Activated T-helper 1 cell treated with anti-CD3 and anti-CD28 coated beads, Interleukin-12 subunit alpha, Interleukin-12 subunit beta, Interleukin-2, Interleukin-4 antibody, amounts not matched to agents 30 ng/mL and 10 ng/mL and 1 ng/mL, durations not matched to agents 14 hours and 24 hours and 36 hours (primary cell): ENCODE data around the gene PPP2R5C. TPM values are rescaled to one million over a fixed set of nuclear protein-coding genes. Genes with fewer than 3 reads are reported as not detected.
A peak's percentile ranks its signal among the peaks of the same experiment; 100 is the strongest.

ENCODE experiments used
- DNase-seq: peaks from one replicate; pipeline ENCODE4 v3.0.0; 2021; ENCODE audit warnings: low spot score
- H3K27ac Mint-ChIP-seq: one replicate; pipeline ENCODE4 v1.8.0; 2021; ENCODE audit warnings: mild to moderate bottlenecking, mixed read lengths
- H3K27me3 Mint-ChIP-seq: one replicate; pipeline ENCODE4 v1.8.0; 2022; ENCODE audit warnings: mild to moderate bottlenecking, moderate library complexity, mixed read lengths; ENCODE audit not compliant: insufficient read depth
- H3K36me3 Mint-ChIP-seq: one replicate; pipeline ENCODE4 v1.8.0; 2021; ENCODE audit warnings: low read depth, mixed read lengths
- H3K4me1 Mint-ChIP-seq: one replicate; pipeline ENCODE4 v1.8.0; 2021; ENCODE audit warnings: low read depth, mixed read lengths
- H3K4me3 Mint-ChIP-seq: one replicate; pipeline ENCODE4 v1.8.0; 2021; ENCODE audit warnings: mild to moderate bottlenecking, moderate library complexity, mixed read lengths
- H3K9me3 Mint-ChIP-seq: one replicate; pipeline ENCODE4 v1.8.0; 2021; ENCODE audit warnings: mixed read lengths
- intact Hi-C: fragments of 100-400 bp; cut with micrococcal nuclease; formaldehyde crosslinking; loops from one replicate; pipeline ENCODE4 v1.15.1; 2024
- total RNA-seq: library from RNA; stranded (reverse); gene quantifications from 2 replicates; pipeline ENCODE4 v1.2.3, GENCODE V29; 2022

The PPP2R5C gene
- total RNA-seq, 1 donor from 2014 or later = 157 TPM

DNA sequence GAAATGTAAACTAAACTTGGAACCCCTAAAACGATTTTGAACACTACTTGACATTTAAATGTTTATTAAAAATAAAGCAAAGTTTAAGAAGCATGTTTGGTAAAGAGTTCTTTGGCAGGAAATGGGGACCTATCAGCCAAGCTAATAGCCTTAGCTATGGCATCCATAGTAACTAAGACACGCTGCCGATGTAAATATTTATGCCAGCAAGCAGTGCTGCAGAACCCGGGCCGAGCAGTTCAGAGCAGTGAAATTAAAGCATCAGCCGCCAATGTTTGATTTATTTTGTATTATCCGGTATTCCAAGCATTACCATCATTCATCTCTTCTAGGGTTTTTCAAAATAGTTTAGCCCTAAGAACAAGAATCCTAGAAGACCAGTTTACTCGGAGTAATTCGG is 61.6 kb downstream of the PPP2R5C start:
- Mint-ChIP-seq H3K36me3 (peaks cover 33% of the 10 kb centered on the region), H3K4me3 (peak overlapping the region; percentile 78), H3K27ac (peak overlapping the region; percentile 98), H3K9me3 (no peaks in the 10 kb centered on the region), H3K27me3 (no peaks in the 10 kb centered on the region), H3K4me1 (peaks cover 86% of the 10 kb centered on the region)
- no peak for DNase-seq
- intact Hi-C loops = loop anchor here (1.0 to 10.0 kb wide), 10 partner anchors 13 to 1756 kb away; partner anchors contain the start of genes DYNC1H1, EVL, HSP90AA1 and RCOR1

DNA sequence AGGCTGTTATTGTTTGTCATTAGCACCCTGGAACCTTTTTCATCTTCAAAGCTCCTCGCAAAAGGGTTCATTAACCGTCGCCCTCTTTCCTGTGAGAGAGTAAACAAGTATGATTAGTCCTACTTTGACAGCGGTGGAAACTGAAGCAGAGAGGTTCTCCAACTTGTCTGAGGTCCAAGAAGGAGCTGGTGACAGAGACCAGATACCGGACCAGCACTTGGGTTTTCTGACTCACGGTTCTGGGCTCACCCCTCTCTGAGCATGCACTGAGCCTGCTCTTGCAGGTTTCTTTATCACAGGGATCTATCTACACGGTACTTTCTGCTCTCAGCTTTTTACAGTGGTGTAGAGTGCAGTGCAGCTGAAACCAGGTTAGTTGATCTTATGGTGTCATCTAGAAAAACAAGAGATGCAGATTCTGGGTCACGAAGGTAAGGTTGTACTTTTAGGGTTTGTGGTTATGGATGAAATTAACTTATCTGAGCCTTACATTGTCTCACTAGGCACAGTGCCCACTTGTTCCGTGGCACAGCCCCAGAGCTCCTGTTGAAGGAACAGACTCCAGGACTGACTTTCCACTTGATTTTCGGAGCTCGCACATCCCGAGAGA is 62.1 kb downstream of the PPP2R5C start:
- intact Hi-C loops = loop anchor here (1.0 to 10.0 kb wide), 13 partner anchors 13 to 1756 kb away; partner anchors contain the start of genes DYNC1H1, EVL, HSP90AA1 and RCOR1
- peaks cover 84% of the 10 kb centered on the region for H3K4me1 Mint-ChIP-seq
- peak overlapping the region; percentile 78 for H3K4me3 Mint-ChIP-seq
- H3K36me3 Mint-ChIP-seq = peaks cover 36% of the 10 kb centered on the region
- no peaks in the 10 kb centered on the region for H3K9me3 Mint-ChIP-seq
- DNase-seq = peak; percentile 74
- peak overlapping the region; percentile 98 for H3K27ac Mint-ChIP-seq
- H3K27me3 Mint-ChIP-seq = no peaks in the 10 kb centered on the region

DNA sequence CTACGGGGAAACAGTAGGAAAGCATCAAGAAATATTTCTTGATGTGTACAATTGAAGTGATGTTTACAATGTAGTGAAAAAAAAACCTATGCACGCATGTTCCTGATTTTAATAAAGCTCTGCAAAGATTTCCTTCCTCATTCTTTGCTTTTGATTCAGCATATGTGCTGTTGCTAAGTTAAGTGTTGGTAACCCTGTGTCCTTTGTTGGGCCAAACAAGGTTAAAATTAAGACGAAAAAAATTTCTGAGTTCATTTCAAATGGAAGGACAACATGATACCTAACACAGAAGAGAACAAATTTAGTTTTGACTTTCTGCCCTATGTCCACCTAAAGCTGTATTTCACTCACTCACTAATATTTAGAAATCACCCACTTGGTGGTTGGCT is 62.8 kb downstream of the PPP2R5C start:
- no peaks in the 10 kb centered on the region for H3K27me3 Mint-ChIP-seq
- H3K9me3 Mint-ChIP-seq = no peaks in the 10 kb centered on the region
- intact Hi-C loops = loop anchor here (1.0 to 10.0 kb wide), 9 partner anchors 14 to 1757 kb away; partner anchors contain the start of genes DYNC1H1, EVL, HSP90AA1 and RCOR1
- H3K36me3 Mint-ChIP-seq = peaks cover 39% of the 10 kb centered on the region
- no peak for DNase-seq
- peaks cover 82% of the 10 kb centered on the region for H3K4me1 Mint-ChIP-seq
- peak overlapping the region; percentile 78 for H3K4me3 Mint-ChIP-seq
- peak overlapping the region; percentile 98 for H3K27ac Mint-ChIP-seq

DNA sequence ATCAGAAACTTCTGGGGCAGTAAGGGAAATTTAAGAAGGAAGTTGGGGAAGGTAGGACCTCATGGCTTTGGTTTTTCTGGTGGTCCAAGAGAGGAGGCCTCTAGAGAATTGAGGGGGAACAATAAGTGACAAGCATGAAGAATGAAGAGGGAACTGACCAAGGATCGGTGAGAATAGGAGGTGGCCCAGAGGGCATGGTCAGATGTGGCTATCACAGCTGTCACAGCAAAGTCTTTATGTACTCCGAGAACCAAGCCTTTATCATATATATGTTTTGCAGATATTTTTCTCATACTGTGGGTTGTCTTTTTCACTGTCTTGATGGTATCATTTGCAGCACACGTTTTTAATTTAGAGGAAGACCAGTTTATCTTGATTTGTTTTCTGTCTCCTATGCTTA is 64.3 kb downstream of the PPP2R5C start:
- peaks cover 45% of the 10 kb centered on the region for H3K36me3 Mint-ChIP-seq
- H3K27ac Mint-ChIP-seq = peak overlapping the region; percentile 98
- H3K4me3 Mint-ChIP-seq = peak overlapping the region; percentile 78
- intact Hi-C loops = loop anchor here (1.0 to 10.0 kb wide), 4 partner anchors 13 to 489 kb away; partner anchors contain the start of gene ZNF839
- DNase-seq = no peak
- no peaks in the 10 kb centered on the region for H3K9me3 Mint-ChIP-seq
- peaks cover 78% of the 10 kb centered on the region for H3K4me1 Mint-ChIP-seq
- no peaks in the 10 kb centered on the region for H3K27me3 Mint-ChIP-seq

DNA sequence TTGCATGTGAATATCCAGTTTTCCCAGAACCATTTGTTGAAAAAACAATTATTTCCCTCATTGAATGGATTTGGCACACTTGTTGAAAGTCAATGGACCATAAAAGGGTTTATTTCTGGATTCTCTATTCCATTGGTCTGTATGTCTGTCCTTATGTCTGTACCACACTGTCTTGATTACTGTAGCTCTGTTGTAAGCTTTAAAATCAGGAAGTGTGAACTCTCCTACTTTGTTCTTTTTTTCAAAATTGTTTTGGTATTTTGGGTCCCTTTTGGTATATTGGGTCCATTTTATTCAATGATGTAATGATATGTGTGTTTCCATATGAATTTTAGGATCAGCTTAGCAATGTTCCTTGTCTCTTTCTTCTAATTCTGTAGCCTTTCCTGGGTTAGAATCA is 64.8 kb downstream of the PPP2R5C start:
- no peak for DNase-seq
- Mint-ChIP-seq H3K36me3 (peaks cover 42% of the 10 kb centered on the region), H3K27me3 (no peaks in the 10 kb centered on the region), H3K27ac (peak overlapping the region; percentile 98), H3K4me1 (peaks cover 75% of the 10 kb centered on the region), H3K4me3 (peak overlapping the region; percentile 78), H3K9me3 (no peaks in the 10 kb centered on the region)
- intact Hi-C loops = loop anchor here (10.0 kb wide), 1 partner anchor 488 kb away; the partner anchor contains the start of gene ZNF839

DNA sequence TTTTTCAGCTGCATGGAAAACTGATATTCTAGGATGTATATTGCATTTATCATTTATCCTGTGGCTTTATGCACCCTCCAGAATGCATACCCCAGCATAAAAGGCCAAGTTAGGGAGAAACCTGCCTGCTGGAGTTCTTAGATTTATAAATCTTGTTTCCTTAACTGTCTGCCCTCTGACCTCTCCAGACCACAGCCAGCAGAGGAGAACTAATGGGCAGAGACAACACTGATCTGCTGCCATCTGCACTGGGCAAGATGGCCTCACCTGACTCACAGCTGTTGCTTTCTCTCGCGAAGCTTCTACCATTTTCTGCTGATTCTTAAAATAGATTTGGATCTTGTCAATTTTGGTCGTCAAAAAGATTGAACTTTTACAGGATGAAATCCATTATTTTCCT is 65.8 kb downstream of the PPP2R5C start:
- H3K36me3 Mint-ChIP-seq = peaks cover 42% of the 10 kb centered on the region
- no peak for DNase-seq
- intact Hi-C loops = loop anchor here (10.0 kb wide), 1 partner anchor 488 kb away; the partner anchor contains the start of gene ZNF839

DNA sequence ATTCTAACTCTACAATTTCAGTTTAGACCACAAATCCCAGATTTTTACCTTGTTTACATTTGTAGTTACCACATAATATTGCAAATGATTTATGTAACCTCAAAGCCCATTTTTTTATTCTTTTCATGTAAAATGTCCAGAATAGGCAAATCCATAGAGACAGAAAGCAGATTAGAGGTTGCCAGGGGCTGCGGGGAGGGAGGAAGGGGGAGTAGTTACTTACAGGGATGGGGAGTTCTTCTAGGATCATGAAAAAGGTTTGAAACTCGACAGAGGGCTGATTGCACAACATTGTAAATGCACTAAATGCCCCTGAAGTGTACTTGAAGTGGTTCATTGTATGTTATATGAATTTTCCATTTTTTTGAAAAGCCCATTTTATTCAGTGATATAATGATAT is 66.5 kb downstream of the PPP2R5C start:
- no peaks in the 10 kb centered on the region for H3K9me3 Mint-ChIP-seq
- intact Hi-C loops = loop anchor here (10.0 kb wide), 1 partner anchor 487 kb away; the partner anchor contains the start of gene ZNF839
- DNase-seq = no peak
- no peaks in the 10 kb centered on the region for H3K27me3 Mint-ChIP-seq
- peak overlapping the region; percentile 55 for H3K27ac Mint-ChIP-seq
- H3K4me1 Mint-ChIP-seq = peaks cover 66% of the 10 kb centered on the region
- no peak overlapping the region for H3K4me3 Mint-ChIP-seq
- H3K36me3 Mint-ChIP-seq = peaks cover 44% of the 10 kb centered on the region

More for the DNA sequence above, 65.8 kb downstream of the PPP2R5C start:
- Mint-ChIP-seq H3K27ac (peak overlapping the region; percentile 55), H3K9me3 (no peaks in the 10 kb centered on the region), H3K4me3 (peak overlapping the region; percentile 37), H3K27me3 (no peaks in the 10 kb centered on the region), H3K4me1 (peaks cover 67% of the 10 kb centered on the region)

DNA sequence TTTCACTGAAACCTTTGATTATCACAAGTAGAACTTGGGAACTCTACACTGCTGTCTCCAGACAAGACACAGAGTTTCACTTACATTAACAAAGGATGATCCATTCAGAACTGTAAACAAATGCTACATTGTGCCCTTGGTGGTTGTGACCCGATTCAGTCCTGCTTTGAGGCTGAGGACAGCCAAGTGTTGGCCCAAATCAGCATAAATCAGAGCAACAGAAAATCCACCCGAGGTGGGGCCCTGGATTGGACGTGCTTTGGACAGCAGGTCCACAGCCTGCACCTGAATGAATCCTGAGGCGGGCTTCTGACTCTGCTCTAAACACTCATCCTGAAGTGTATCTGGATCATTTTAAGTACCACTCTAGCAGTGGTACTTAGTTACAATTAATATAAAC is 68.8 kb downstream of the PPP2R5C start:
- no peak for DNase-seq
- intact Hi-C loops = no loop called here
- H3K36me3 Mint-ChIP-seq = peaks cover 34% of the 10 kb centered on the region
- no peak overlapping the region for H3K4me3 Mint-ChIP-seq
- peaks cover 47% of the 10 kb centered on the region for H3K4me1 Mint-ChIP-seq
- no peak overlapping the region for H3K27ac Mint-ChIP-seq
- no peaks in the 10 kb centered on the region for H3K27me3 Mint-ChIP-seq
- H3K9me3 Mint-ChIP-seq = no peaks in the 10 kb centered on the region

DNA sequence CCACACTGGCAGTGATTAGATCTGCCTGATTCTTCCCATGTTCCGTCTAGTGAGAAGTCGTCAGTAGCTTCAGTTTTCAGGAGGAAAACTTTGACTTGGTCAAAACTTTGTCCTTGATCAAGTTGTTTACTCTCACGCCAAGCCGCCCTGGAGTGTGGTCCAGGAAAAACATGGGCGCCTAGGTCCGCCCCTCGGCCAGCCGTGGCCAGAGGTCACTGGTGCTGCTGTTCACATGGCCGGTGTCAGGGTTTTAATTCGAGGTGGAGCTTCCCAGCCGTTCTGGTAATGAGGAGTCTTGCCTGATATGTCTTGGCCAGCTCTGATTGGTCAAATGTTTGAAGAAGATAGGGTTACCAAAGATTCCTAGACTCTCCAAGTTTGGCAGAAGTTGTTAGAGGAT is 71.5 kb downstream of the PPP2R5C start:
- Mint-ChIP-seq H3K27ac (no peak overlapping the region), H3K27me3 (no peaks in the 10 kb centered on the region), H3K4me3 (no peak overlapping the region), H3K9me3 (no peaks in the 10 kb centered on the region), H3K4me1 (peaks cover 48% of the 10 kb centered on the region), H3K36me3 (peaks cover 22% of the 10 kb centered on the region)
- intact Hi-C loops = no loop called here
- DNase-seq = no peak

DNA sequence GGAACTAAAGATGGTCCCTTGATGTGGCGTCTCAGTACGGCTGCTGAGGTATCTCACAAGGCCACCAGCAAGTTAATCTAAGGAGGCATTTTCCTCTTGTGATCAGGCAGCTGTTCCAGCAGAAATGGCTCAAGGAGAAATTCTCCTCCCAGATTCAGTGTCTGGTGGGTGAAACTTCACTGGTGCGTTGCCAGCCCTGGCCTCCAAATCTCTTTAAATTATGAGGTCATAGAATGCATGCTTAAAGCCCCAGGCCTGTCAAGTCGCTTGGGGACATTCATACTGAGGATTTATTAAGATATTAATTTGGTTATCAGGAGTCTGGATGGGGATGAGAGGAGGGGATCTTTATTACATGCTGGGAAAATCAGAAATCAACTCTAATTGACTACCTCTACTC is 72.9 kb downstream of the PPP2R5C start:
- Mint-ChIP-seq H3K27ac (no peak overlapping the region), H3K9me3 (no peaks in the 10 kb centered on the region), H3K4me1 (peaks cover 50% of the 10 kb centered on the region), H3K4me3 (no peak overlapping the region), H3K27me3 (no peaks in the 10 kb centered on the region), H3K36me3 (peaks cover 20% of the 10 kb centered on the region)
- DNase-seq = no peak
- intact Hi-C loops = no loop called here

DNA sequence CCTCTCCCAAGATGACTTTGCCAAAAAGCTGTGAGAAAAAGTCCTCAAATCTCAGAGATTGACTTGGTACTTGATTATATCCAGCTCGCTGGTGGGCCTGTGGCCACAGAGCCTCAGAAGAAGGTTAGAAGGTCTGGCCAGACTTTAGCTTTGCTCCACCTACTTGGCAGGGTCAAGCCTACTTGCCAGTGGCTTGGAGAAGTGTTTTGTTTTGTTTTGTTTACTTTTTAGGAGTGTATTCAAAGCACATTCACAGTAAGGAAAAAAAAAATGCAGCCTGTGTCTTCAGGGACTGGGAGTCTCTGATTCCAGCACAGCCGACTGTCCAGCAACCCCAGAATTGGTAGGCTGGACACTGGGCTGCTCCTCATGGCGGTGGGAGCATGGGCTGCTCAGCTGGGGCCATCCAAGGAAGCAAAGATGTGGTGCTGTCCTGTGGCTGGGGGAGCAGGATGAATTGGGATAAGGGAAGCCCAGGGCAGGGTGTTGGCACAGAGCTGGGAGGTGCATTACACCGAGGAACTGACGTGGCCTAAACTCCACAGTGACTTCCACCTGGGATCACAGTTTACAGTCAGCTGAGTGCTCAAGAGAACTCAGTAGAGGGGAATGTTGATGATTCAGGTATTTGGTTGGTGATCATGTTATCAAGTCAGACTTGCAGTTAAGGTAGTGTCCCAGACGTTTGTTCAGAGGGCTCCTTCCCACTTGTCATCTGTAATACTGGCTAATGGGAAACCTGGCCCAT is 73.5 kb downstream of the PPP2R5C start:
- H3K27me3 Mint-ChIP-seq = no peaks in the 10 kb centered on the region
- intact Hi-C loops = no loop called here
- no peak overlapping the region for H3K27ac Mint-ChIP-seq
- DNase-seq = no peak
- no peaks in the 10 kb centered on the region for H3K9me3 Mint-ChIP-seq
- H3K36me3 Mint-ChIP-seq = peaks cover 17% of the 10 kb centered on the region
- no peak overlapping the region for H3K4me3 Mint-ChIP-seq
- H3K4me1 Mint-ChIP-seq = peaks cover 50% of the 10 kb centered on the region

DNA sequence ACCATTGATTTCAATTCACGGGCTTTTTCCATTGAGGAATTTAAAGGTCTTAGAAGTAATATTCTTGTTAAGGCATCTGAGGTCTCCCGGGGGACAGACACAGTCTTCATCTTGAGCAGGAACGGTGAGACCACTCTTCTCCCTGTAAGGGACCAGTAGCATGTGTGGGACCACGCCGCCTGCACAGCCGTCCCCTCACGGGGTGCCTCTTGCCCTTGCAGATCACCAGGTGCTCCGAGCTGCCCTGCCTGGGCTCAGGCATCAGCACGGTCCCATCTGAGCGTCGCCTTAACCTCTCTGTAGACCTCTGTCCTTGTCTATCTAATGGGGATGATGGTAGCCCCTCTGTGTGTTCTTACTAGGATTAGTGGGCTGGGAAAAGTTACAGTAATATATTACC is 74.1 kb downstream of the PPP2R5C start:
- Mint-ChIP-seq H3K27ac (peak overlapping the region; percentile 30), H3K9me3 (no peaks in the 10 kb centered on the region), H3K27me3 (no peaks in the 10 kb centered on the region), H3K36me3 (peaks cover 18% of the 10 kb centered on the region), H3K4me3 (no peak overlapping the region), H3K4me1 (peaks cover 53% of the 10 kb centered on the region)
- intact Hi-C loops = no loop called here
- DNase-seq = no peak

DNA sequence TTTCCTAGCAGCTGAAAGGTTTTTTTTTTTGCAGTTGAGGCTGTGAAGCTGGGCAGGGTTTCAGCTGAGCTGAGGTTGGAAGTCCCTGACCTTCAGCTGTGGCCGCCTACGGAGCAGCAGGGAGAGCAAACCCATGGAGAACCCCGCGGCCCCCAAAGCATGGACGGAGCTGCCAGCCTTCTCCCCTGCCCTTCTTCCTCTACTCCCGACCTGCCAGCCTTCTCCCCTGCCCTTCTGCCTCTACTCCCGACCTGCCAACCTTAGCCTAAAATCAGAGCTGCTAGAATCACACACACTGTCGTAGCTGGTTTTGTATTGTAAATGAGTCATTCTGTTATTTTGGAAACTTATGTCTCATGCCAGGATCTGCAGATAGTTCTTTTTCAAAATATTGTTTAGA is 74.6 kb downstream of the PPP2R5C start:
- DNase-seq = no peak
- intact Hi-C loops = no loop called here
- Mint-ChIP-seq H3K4me3 (peak overlapping the region; percentile 41), H3K27me3 (no peaks in the 10 kb centered on the region), H3K9me3 (no peaks in the 10 kb centered on the region), H3K36me3 (peaks cover 18% of the 10 kb centered on the region), H3K27ac (peak overlapping the region; percentile 25), H3K4me1 (peaks cover 58% of the 10 kb centered on the region)
